Measurements from ENCODE around the gene JARID2.

DNA sequence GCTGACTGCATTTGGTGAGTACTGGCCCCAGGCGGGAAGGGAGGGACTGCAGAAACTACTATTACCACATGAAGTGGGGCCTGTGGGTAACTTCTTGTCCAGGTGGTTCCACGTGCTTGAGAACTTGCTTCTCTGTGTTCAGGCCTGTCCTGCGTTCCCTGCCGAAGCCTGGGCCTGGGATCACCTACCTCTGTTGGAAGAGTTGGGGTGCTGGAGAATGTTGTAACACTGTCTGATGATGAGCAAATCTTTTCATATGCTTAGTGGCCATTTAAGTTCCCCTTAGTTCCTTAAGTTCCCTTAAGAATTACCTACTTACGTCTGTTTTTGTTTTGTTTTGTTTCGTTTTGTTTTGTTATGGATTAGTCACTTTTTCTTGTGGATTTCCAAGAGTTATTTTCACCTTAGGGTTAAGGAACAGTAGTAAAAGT is 262.6 kb downstream of the JARID2 start:
- TF ChIP-seq FOXP1 (CRISPR knock-in tag; IDR thresholded peaks at IDR 0.05; ENCODE audit: borderline replicate concordance) (no peak), CTCF (IDR thresholded peaks at IDR 0.05) (no peak), TCF7 (CRISPR knock-in tag; IDR thresholded peaks at IDR 0.05; ENCODE audit: low read depth) (no peak)
- TF ChIP-seq, protein P1, sequence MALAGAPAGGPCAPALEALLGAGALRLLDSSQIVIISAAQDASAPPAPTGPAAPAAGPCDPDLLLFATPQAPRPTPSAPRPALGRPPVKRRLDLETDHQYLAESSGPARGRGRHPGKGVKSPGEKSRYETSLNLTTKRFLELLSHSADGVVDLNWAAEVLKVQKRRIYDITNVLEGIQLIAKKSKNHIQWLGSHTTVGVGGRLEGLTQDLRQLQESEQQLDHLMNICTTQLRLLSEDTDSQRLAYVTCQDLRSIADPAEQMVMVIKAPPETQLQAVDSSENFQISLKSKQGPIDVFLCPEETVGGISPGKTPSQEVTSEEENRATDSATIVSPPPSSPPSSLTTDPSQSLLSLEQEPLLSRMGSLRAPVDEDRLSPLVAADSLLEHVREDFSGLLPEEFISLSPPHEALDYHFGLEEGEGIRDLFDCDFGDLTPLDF (CRISPR knock-in tag; IDR thresholded peaks at IDR 0.05) = no peak
- TF ChIP-seq, protein P2, sequence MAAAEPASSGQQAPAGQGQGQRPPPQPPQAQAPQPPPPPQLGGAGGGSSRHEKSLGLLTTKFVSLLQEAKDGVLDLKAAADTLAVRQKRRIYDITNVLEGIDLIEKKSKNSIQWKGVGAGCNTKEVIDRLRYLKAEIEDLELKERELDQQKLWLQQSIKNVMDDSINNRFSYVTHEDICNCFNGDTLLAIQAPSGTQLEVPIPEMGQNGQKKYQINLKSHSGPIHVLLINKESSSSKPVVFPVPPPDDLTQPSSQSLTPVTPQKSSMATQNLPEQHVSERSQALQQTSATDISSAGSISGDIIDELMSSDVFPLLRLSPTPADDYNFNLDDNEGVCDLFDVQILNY (CRISPR knock-in tag; IDR thresholded peaks at IDR 0.05) = no peak

Data from WTC11 (cell line).